Measurements from ENCODE around the gene AGR2.

Gene AGR2

DNA sequence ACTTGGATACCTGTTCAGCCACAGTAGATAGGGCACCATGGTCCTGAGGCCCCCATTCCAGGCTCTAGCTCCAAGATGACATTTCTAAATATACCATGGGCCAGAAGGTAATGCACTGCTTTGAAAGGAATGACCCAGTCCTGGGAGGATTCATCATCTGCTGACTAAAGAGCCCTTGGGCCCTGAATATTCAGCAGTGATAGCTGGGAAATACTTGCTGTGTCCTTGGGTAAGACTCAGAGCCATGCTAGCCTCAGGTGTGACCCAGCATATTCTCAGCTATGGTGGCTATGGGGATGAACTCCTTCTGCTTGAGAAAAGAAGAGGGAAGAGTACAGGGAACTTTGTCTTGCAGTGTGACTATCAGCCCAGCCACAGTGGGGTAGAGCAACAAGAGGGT is 21.3 kb upstream of the AGR2 start:
- H3K36me3 ChIP-seq (ENCODE audit: insufficient read depth, low read length) = no peaks in the 10 kb centered on the region
- no peak overlapping the region for H3K9ac ChIP-seq (ENCODE audit: low read depth, low read length)
- H3K27ac ChIP-seq (ENCODE audit: low read length) = no peak overlapping the region
- no peaks in the 10 kb centered on the region for H3K27me3 ChIP-seq (ENCODE audit: insufficient read depth, low read length, poor library complexity)
- no peak for DNase-seq
- H3K79me2 ChIP-seq (ENCODE audit: insufficient read depth, low read length) = no peaks in the 10 kb centered on the region
- H3K9me3 ChIP-seq (ENCODE audit: insufficient read depth, low read length, severe bottlenecking) = no peaks in the 10 kb centered on the region
- H3K4me1 ChIP-seq (ENCODE audit: insufficient read depth, low read length) = no peaks in the 10 kb centered on the region
- no peak overlapping the region for H3K4me3 ChIP-seq (ENCODE audit: low read depth in 1 of 2, low read length in 2 of 2)
- no peaks in the 10 kb centered on the region for H4K20me1 ChIP-seq (ENCODE audit: insufficient read depth, low read length)
- no peak for ATAC-seq (ENCODE audit: insufficient read depth, low read depth)
- no peak overlapping the region for H3K4me2 ChIP-seq (ENCODE audit: insufficient read depth, low read length)
- H2AFZ ChIP-seq (ENCODE audit: low read depth, low read length) = no peak overlapping the region
- TF ChIP-seq, protein P1, sequence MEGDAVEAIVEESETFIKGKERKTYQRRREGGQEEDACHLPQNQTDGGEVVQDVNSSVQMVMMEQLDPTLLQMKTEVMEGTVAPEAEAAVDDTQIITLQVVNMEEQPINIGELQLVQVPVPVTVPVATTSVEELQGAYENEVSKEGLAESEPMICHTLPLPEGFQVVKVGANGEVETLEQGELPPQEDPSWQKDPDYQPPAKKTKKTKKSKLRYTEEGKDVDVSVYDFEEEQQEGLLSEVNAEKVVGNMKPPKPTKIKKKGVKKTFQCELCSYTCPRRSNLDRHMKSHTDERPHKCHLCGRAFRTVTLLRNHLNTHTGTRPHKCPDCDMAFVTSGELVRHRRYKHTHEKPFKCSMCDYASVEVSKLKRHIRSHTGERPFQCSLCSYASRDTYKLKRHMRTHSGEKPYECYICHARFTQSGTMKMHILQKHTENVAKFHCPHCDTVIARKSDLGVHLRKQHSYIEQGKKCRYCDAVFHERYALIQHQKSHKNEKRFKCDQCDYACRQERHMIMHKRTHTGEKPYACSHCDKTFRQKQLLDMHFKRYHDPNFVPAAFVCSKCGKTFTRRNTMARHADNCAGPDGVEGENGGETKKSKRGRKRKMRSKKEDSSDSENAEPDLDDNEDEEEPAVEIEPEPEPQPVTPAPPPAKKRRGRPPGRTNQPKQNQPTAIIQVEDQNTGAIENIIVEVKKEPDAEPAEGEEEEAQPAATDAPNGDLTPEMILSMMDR (IDR thresholded peaks at IDR 0.05; ENCODE audit: borderline replicate concordance, extremely low read depth, low read length, poor library complexity, severe bottlenecking) = no peak
- TF ChIP-seq EZH2 (IDR thresholded peaks at IDR 0.05; ENCODE audit: borderline replicate concordance, low read depth, low read length, severe bottlenecking) = no peak

GRCh38 chr7:16822029-16822428 is 17.2 kb upstream of the AGR2 start:
- TF ChIP-seq, protein P1 (IDR thresholded peaks at IDR 0.05; ENCODE audit: borderline replicate concordance, extremely low read depth, low read length, poor library complexity, severe bottlenecking) = no peak
- TF ChIP-seq EZH2 (IDR thresholded peaks at IDR 0.05; ENCODE audit: borderline replicate concordance, low read depth, low read length, severe bottlenecking) = no peak
- H3K27me3 ChIP-seq (ENCODE audit: insufficient read depth, low read length, poor library complexity) = no peaks in the 10 kb centered on the region
- H3K79me2 ChIP-seq (ENCODE audit: insufficient read depth, low read length) = no peaks in the 10 kb centered on the region
- no peak overlapping the region for H3K27ac ChIP-seq (ENCODE audit: low read length)
- no peaks in the 10 kb centered on the region for H3K9me3 ChIP-seq (ENCODE audit: insufficient read depth, low read length, severe bottlenecking)
- no peak for ATAC-seq (ENCODE audit: insufficient read depth, low read depth)
- H3K4me2 ChIP-seq (ENCODE audit: insufficient read depth, low read length) = no peak overlapping the region
- no peaks in the 10 kb centered on the region for H3K4me1 ChIP-seq (ENCODE audit: insufficient read depth, low read length)
- no peak overlapping the region for H2AFZ ChIP-seq (ENCODE audit: low read depth, low read length)
- H3K9ac ChIP-seq (ENCODE audit: low read depth, low read length) = no peak overlapping the region
- no peaks in the 10 kb centered on the region for H3K36me3 ChIP-seq (ENCODE audit: insufficient read depth, low read length)
- no peak for DNase-seq
- H3K4me3 ChIP-seq (ENCODE audit: low read depth in 1 of 2, low read length in 2 of 2) = no peak overlapping the region
- no peaks in the 10 kb centered on the region for H4K20me1 ChIP-seq (ENCODE audit: insufficient read depth, low read length)

DNA sequence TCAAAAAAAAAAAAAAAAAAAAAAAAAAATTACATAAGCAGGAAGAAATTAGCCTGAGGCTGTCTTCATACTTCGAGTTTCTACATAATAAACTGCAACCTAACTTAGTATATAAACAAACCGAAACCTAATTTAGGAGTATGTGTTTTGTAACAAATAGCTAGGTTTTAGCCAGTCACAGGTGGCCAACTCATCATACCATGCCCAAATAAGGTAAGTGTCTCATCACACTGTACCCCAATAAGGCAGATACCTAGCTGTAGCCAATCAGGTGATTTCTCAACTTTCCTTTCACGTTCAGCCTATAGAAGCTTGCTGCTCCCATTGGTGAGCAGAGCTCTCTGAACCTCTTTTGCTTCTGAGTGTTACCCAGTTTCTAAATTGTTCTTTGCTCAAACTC is 13.9 kb upstream of the AGR2 start:
- H2AFZ ChIP-seq (ENCODE audit: low read depth, low read length) = no peak overlapping the region
- H4K20me1 ChIP-seq (ENCODE audit: insufficient read depth, low read length) = no peaks in the 10 kb centered on the region
- TF ChIP-seq, protein P1 (IDR thresholded peaks at IDR 0.05; ENCODE audit: borderline replicate concordance, extremely low read depth, low read length, poor library complexity, severe bottlenecking) = no peak
- TF ChIP-seq EZH2 (IDR thresholded peaks at IDR 0.05; ENCODE audit: borderline replicate concordance, low read depth, low read length, severe bottlenecking) = no peak
- ATAC-seq (ENCODE audit: insufficient read depth, low read depth) (no peak), DNase-seq (no peak)
- no peak overlapping the region for H3K4me2 ChIP-seq (ENCODE audit: insufficient read depth, low read length)
- H3K4me3 ChIP-seq (ENCODE audit: low read depth in 1 of 2, low read length in 2 of 2) = no peak overlapping the region
- no peak overlapping the region for H3K27ac ChIP-seq (ENCODE audit: low read length)
- no peaks in the 10 kb centered on the region for H3K4me1 ChIP-seq (ENCODE audit: insufficient read depth, low read length)
- no peaks in the 10 kb centered on the region for H3K79me2 ChIP-seq (ENCODE audit: insufficient read depth, low read length)
- H3K9ac ChIP-seq (ENCODE audit: low read depth, low read length) = no peak overlapping the region
- no peaks in the 10 kb centered on the region for H3K36me3 ChIP-seq (ENCODE audit: insufficient read depth, low read length)
- H3K27me3 ChIP-seq (ENCODE audit: insufficient read depth, low read length, poor library complexity) = no peaks in the 10 kb centered on the region
- no peaks in the 10 kb centered on the region for H3K9me3 ChIP-seq (ENCODE audit: insufficient read depth, low read length, severe bottlenecking)

- Histone ChIP-seq H3K9me3 (ENCODE audit: insufficient read depth, low read length, severe bottlenecking) (no peaks in the 10 kb centered on the region), H3K36me3 (ENCODE audit: insufficient read depth, low read length) (no peaks in the 10 kb centered on the region), H3K27ac (ENCODE audit: low read length) (no peak overlapping the region), H2AFZ (ENCODE audit: low read depth, low read length) (no peak overlapping the region), H3K4me1 (ENCODE audit: insufficient read depth, low read length) (no peaks in the 10 kb centered on the region), H3K9ac (ENCODE audit: low read depth, low read length) (no peak overlapping the region), H3K27me3 (ENCODE audit: insufficient read depth, low read length, poor library complexity) (no peaks in the 10 kb centered on the region), H3K79me2 (ENCODE audit: insufficient read depth, low read length) (no peaks in the 10 kb centered on the region), H4K20me1 (ENCODE audit: insufficient read depth, low read length) (no peaks in the 10 kb centered on the region), H3K4me2 (ENCODE audit: insufficient read depth, low read length) (no peak overlapping the region), H3K4me3 (ENCODE audit: low read depth in 1 of 2, low read length in 2 of 2) (no peak overlapping the region)
- DNase-seq = no peak
- no peak for TF ChIP-seq EZH2 (IDR thresholded peaks at IDR 0.05; ENCODE audit: borderline replicate concordance, low read depth, low read length, severe bottlenecking)
- TF ChIP-seq, protein P1 (IDR thresholded peaks at IDR 0.05; ENCODE audit: borderline replicate concordance, extremely low read depth, low read length, poor library complexity, severe bottlenecking) = no peak
- no peak for ATAC-seq (ENCODE audit: insufficient read depth, low read depth)
Measured at GRCh38 chr7:16817536-16817935, 12.7 kb upstream of the AGR2 start.

All from DND-41 (cell line).